Smooth muscle cell (in vitro differentiated cells): ENCODE measurements around the gene ACHE. TPM values are rescaled to one million over a fixed set of nuclear protein-coding genes. Genes with fewer than 3 reads are reported as not detected.

Experiments
- DNase-seq: peaks from one replicate; lab custom pipeline; 2025; ENCODE audit not compliant: unreplicated experiment; lab: John Stamatoyannopoulos, UW
- H2AFZ ChIP-seq: fragments of 200-600 bp; sonication (generic); 2 replicates; pipeline ENCODE4 v1.6.0; 2016; ENCODE audit warnings: antibody characterized with exemption, low read depth, mild to moderate bottlenecking
- H3F3A ChIP-seq: fragments of 200-600 bp; sonication (generic); 2 replicates; pipeline ENCODE4 v1.6.0; 2017; ENCODE audit warnings: antibody characterized with exemption, low read depth
- H3K27ac ChIP-seq: fragments of 200-600 bp; sonication (generic); 2 replicates; pipeline ENCODE4 v1.5.1; 2016; ENCODE audit warnings: low read depth, mild to moderate bottlenecking
- H3K27me3 ChIP-seq: fragments of 200-600 bp; sonication (generic); 2 replicates; pipeline ENCODE4 v1.6.1; 2016; ENCODE audit warnings: low read depth, mild to moderate bottlenecking
- H3K36me3 ChIP-seq: fragments of 200-600 bp; sonication (generic); 2 replicates; pipeline ENCODE4 v1.5.1; 2016; ENCODE audit warnings: low read depth
- H3K4me1 ChIP-seq: fragments of 200-600 bp; sonication (generic); 2 replicates; pipeline ENCODE4 v1.5.1; 2016; ENCODE audit warnings: low read depth
- H3K4me2 ChIP-seq: fragments of 200-600 bp; sonication (generic); 2 replicates; pipeline ENCODE4 v1.6.0; 2016; ENCODE audit warnings: mild to moderate bottlenecking
- H3K4me3 ChIP-seq: fragments of 200-600 bp; sonication (generic); 2 replicates; pipeline ENCODE4 v1.5.1; 2016; ENCODE audit warnings: mild to moderate bottlenecking
- H3K79me2 ChIP-seq: fragments of 200-600 bp; sonication (generic); 2 replicates; pipeline ENCODE4 v1.6.0; 2016; ENCODE audit warnings: low read depth, mild to moderate bottlenecking
- H3K9ac ChIP-seq: fragments of 200-600 bp; sonication (generic); 2 replicates; pipeline ENCODE4 v1.6.0; 2016; ENCODE audit warnings: low read depth
- H3K9me3 ChIP-seq: fragments of 200-600 bp; sonication (generic); replicated peaks from 2 replicates; pipeline ENCODE4 v1.5.1; 2016; ENCODE audit warnings: low read depth
- H4K20me1 ChIP-seq: fragments of 200-600 bp; sonication (generic); 2 replicates; pipeline ENCODE4 v1.6.0; 2016; ENCODE audit warnings: low read depth
- CTCF ChIP-seq: fragments of 200-600 bp; sonication (generic); IDR thresholded peaks from 2 replicates; pipeline ENCODE4 v1.5.1; 2017; ENCODE audit warnings: borderline replicate concordance, mild to moderate bottlenecking, antibody characterized with exemption; ENCODE audit not compliant: insufficient read depth, poor library complexity, severe bottlenecking
- WGBS: methylation state at CpG from one replicate; pipeline ENCODE4 v1.1.7; 2016; ENCODE audit warnings: low lambda C conversion rate; 5-methylcytosine and 5-hydroxymethylcytosine counted together
- polyA plus RNA-seq: library from polyadenylated mRNA; unstranded; fragments of >200 nt; fragmentation: Nextera tagmentation; extraction: Ambion mirVana; gene quantifications from 2 replicates; pipeline ENCODE4 v1.2.1, GENCODE V29; 2016
- total RNA-seq: library from RNA; depleted of rRNA; stranded (reverse); fragments of >200 nt; gene quantifications from 2 replicates; pipeline ENCODE4 v1.2.3, GENCODE V29; 2014

ACHE gene
- total and polyA plus RNA-seq, 2 experiments from 2014 or later = 2.6 to 3.5 TPM

DNA sequence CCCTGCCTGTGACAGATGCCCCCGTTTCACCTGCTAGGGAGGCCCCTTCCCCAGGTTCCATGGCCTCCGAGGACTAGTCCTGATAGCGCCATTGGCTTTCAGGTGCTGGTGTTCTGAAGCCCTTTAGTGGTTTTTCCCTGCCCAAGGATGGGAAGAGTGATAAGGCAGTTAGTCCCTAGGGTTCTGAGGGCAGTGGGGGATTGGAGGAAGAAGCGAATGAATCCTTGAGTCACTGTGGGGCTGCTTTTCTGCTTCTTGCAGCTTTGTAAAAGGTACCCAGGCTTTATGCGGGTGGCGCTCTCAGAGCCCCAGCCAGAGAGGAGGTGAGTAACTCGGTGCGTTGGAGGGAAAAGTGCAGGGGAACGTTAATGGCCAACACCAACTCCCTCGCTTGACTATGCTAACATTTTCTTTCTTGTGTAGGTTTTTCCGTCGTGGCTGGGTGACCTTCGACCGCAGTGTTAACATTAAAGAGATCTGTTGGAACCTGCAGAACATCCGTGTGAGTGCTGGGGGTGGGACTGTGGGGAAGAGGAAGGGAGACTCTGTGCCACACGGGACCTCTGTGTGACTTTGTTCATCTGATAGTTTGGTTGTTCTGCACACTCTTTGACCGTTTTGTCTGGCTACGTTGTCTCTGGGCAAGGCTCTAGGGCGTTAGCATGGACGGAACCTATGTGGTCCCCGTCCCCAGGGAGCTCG, 10.1 kb downstream of the ACHE start:
- Histone ChIP-seq H3K4me2 (no peak overlapping the region), H3K27ac (no peak overlapping the region), H3K27me3 (no peaks in the 10 kb centered on the region), H3K9ac (no peak overlapping the region), H3K36me3 (no peaks in the 10 kb centered on the region), H3K9me3 (no peaks in the 10 kb centered on the region), H3K79me2 (peaks cover 36% of the 10 kb centered on the region), H4K20me1 (peaks cover 43% of the 10 kb centered on the region), H3K4me3 (no peak overlapping the region), H2AFZ (no peak overlapping the region), H3F3A (peaks cover 40% of the 10 kb centered on the region), H3K4me1 (peaks cover 14% of the 10 kb centered on the region)
- no peak for DNase-seq
- no peak for TF ChIP-seq CTCF
- 95% methylated on average over 22 of the region's 22 CpGs for WGBS

DNA sequence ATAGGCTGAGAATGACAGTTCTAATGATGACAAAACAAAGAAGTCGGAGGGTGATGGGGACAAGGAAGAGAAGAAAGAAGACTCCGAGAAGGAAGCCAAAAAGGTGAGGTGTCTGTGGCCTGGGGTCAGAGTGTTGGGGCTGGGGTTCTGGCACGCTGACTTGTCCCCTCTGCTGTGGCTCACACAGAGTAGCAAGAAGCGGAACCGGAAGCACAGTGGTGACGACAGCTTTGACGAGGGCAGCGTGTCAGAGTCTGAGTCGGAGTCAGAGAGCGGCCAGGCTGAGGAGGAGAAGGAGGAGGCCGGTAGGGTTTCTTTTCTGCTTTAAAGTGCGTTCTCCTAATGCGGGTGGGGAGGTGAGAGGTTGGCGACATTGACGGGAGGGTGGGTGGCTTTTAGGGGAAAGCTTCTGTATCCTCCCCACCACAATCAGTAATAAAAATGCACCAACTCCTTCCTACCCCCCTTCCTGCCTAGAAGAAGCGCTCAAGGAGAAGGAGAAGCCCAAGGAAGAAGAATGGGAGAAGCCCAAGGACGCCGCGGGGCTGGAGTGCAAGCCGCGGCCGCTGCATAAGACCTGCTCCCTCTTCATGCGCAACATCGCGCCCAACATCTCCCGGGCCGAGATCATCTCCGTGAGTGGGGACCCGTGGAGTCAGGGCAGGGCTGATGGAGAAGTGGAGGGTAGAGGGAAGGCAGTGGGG, 10.8 kb downstream of the ACHE start:
- peaks cover 40% of the 10 kb centered on the region for H3F3A ChIP-seq
- peaks cover 14% of the 10 kb centered on the region for H3K4me1 ChIP-seq
- no peaks in the 10 kb centered on the region for H3K36me3 ChIP-seq
- no peaks in the 10 kb centered on the region for H3K9me3 ChIP-seq
- no peak for TF ChIP-seq CTCF
- peaks cover 43% of the 10 kb centered on the region for H3K79me2 ChIP-seq
- H3K4me2 ChIP-seq = no peak overlapping the region
- WGBS = 93% methylated on average over 29 of the region's 29 CpGs
- no peak overlapping the region for H3K4me3 ChIP-seq
- H2AFZ ChIP-seq = no peak overlapping the region
- no peaks in the 10 kb centered on the region for H3K27me3 ChIP-seq
- H3K27ac ChIP-seq = no peak overlapping the region
- H4K20me1 ChIP-seq = peaks cover 50% of the 10 kb centered on the region
- no peak for DNase-seq
- no peak overlapping the region for H3K9ac ChIP-seq

GRCh38 chr7:100882785-100883526, 12.7 kb downstream of the ACHE start:
- Histone ChIP-seq H2AFZ (no peak overlapping the region), H3K4me3 (no peak overlapping the region), H3K4me2 (no peak overlapping the region), H3K27me3 (no peaks in the 10 kb centered on the region), H3K9me3 (no peaks in the 10 kb centered on the region), H3K79me2 (peaks cover 50% of the 10 kb centered on the region), H4K20me1 (peaks cover 62% of the 10 kb centered on the region), H3K27ac (no peak overlapping the region), H3K4me1 (peaks cover 7% of the 10 kb centered on the region), H3K36me3 (peaks cover 11% of the 10 kb centered on the region), H3K9ac (no peak overlapping the region), H3F3A (peaks cover 33% of the 10 kb centered on the region)
- 94% methylated on average over 21 of the region's 24 CpGs for WGBS
- DNase-seq = no peak
- TF ChIP-seq CTCF = no peak
